ENCODE results near the gene KLHL41.

GRCh38 chr2:169569948-169570347 is 60.4 kb downstream of the KLHL41 start:
- TF ChIP-seq CTCF (IDR thresholded peaks at IDR 0.05; ENCODE audit: borderline replicate concordance, extremely low read depth, low read length, poor library complexity, severe bottlenecking): no peak
- TF ChIP-seq EZH2 (IDR thresholded peaks at IDR 0.05; ENCODE audit: borderline replicate concordance, low read depth, low read length, severe bottlenecking): no peak
